HG03280 (cell line): Measurements from ENCODE around the gene RALGPS1.

Experiments
- ATAC-seq: cut with Tn5 transposase; IDR thresholded peaks from one replicate; pipeline ENCODE4 v1.9.1; 2021; ENCODE audit warnings: mild to moderate bottlenecking, moderate library complexity; ENCODE audit not compliant: unreplicated experiment

Gene RALGPS1

GRCh38 chr9:127214421-127215267, 300.1 kb downstream of the RALGPS1 start:
- peak; percentile 60 for ATAC-seq

GRCh38 chr9:127215268-127216209, 301.0 kb downstream of the RALGPS1 start:
- no peak for ATAC-seq

GRCh38 chr9:127216210-127216887, 301.8 kb downstream of the RALGPS1 start:
- ATAC-seq, result no peak

GRCh38 chr9:127216888-127217217, 302.3 kb downstream of the RALGPS1 start:
- ATAC-seq, result no peak

GRCh38 chr9:127218818-127219217, 304.2 kb downstream of the RALGPS1 start:
- ATAC-seq, result no peak

- ATAC-seq, result no peak
These were observed 304.9 kb downstream of the RALGPS1 start for GRCh38 chr9:127219520-127219919.

- ATAC-seq, result no peak
These were observed 307.1 kb downstream of the RALGPS1 start for GRCh38 chr9:127221695-127222094.

- no peak for ATAC-seq
These were observed 308.0 kb downstream of the RALGPS1 start for GRCh38 chr9:127222388-127223095.

- no peak for ATAC-seq
These were observed 308.7 kb downstream of the RALGPS1 start for GRCh38 chr9:127223266-127223665.

GRCh38 chr9:127223810-127224177, 309.2 kb downstream of the RALGPS1 start:
- ATAC-seq, result no peak

GRCh38 chr9:127224178-127224882, 309.7 kb downstream of the RALGPS1 start:
- peak; percentile 67 for ATAC-seq

- ATAC-seq, result peak; percentile 57
These were observed 310.5 kb downstream of the RALGPS1 start for GRCh38 chr9:127224883-127225739.

GRCh38 chr9:127225801-127226625, 311.4 kb downstream of the RALGPS1 start:
- no peak for ATAC-seq

GRCh38 chr9:127229691-127230417, 315.3 kb downstream of the RALGPS1 start:
- ATAC-seq, result no peak

GRCh38 chr9:127231666-127232065, 317.1 kb downstream of the RALGPS1 start:
- ATAC-seq, result no peak

GRCh38 chr9:127232833-127233549, 318.4 kb downstream of the RALGPS1 start:
- ATAC-seq, result no peak

- no peak for ATAC-seq
These were observed 319.0 kb downstream of the RALGPS1 start for GRCh38 chr9:127233550-127233949.
